Keratinocyte (primary cell): ENCODE results near the gene ARHGAP10.

Experiments
- CTCF ChIP-seq, 3 experiments: IDR thresholded peaks in 1 of 3; conservative IDR thresholded peaks in 1 of 3; optimal IDR thresholded peaks in 1 of 3; 2 replicates in 2 of 3; 3 replicates in 1 of 3; pipeline versions ENCODE3 to v1.5.1; 2011; ENCODE audit warnings: low read length in 3 of 3, mild to moderate bottlenecking in 3 of 3, moderate library complexity in 2 of 3, control low read depth in 1 of 3, inconsistent platforms in 1 of 3; ENCODE audit not compliant: insufficient read depth in 2 of 3; ENCODE audit errors: extremely low read depth in 1 of 3
- EZH2 ChIP-seq: IDR thresholded peaks from one replicate; pipeline ENCODE4 v1.6.1; 2012; ENCODE audit warnings: inconsistent platforms, mild to moderate bottlenecking, low read length, moderate library complexity

GRCh38 chr4:148079961-148080360 lies 348.1 kb downstream of the ARHGAP10 start:
- TF ChIP-seq CTCF (optimal IDR thresholded peaks at IDR 0.05 in 1 of 3, IDR thresholded peaks at IDR 0.05 in 1 of 3, conservative IDR thresholded peaks at IDR 0.05 in 1 of 3; ENCODE audit: extremely low read depth in 1 of 3, insufficient read depth in 2 of 3, low read length in 3 of 3) (no peak), EZH2 (no peak)
